ENCODE results near the gene SLC7A8.
"Not testable (repeated sequence)": the region's sequence is repeated elsewhere in the genome, so short reads cannot be mapped to it uniquely, and the experiment has no call there.

The SLC7A8 gene

GRCh38 chr14:23113431-23114119 is 69.9 kb downstream of the SLC7A8 start:
- no peak for DNase-seq (ENCODE audit: low read depth)

- no peak for DNase-seq (ENCODE audit: low read depth)
These were observed 70.9 kb downstream of the SLC7A8 start for GRCh38 chr14:23112359-23113178.

GRCh38 chr14:23110579-23111365 is 72.7 kb downstream of the SLC7A8 start:
- DNase-seq (ENCODE audit: low read depth) = no peak

- DNase-seq (ENCODE audit: low read depth) = no peak
These were observed 73.7 kb downstream of the SLC7A8 start for GRCh38 chr14:23109769-23110168.

GRCh38 chr14:23108169-23108568 is 75.3 kb downstream of the SLC7A8 start:
- not testable (repeated sequence) for DNase-seq (ENCODE audit: low read depth)

- DNase-seq (ENCODE audit: low read depth) = not testable (repeated sequence)
These were observed 75.8 kb downstream of the SLC7A8 start for GRCh38 chr14:23107620-23108019.

- DNase-seq (ENCODE audit: low read depth) = no peak
These were observed 76.8 kb downstream of the SLC7A8 start for GRCh38 chr14:23106747-23107045.

GRCh38 chr14:23105348-23105824 is 78.1 kb downstream of the SLC7A8 start:
- no peak for DNase-seq (ENCODE audit: low read depth)

GRCh38 chr14:23104591-23105347 is 78.7 kb downstream of the SLC7A8 start, which contains the start of gene CIROP:
Gene CIROP, minus strand, starts transcription at chr14:23104989. Its CDS starts 69 bp downstream, at chr14:23104920.
- DNase-seq (ENCODE audit: low read depth) = no peak

GRCh38 chr14:23104070-23104590 is 79.3 kb downstream of the SLC7A8 start:
- DNase-seq (ENCODE audit: low read depth) = no peak

GRCh38 chr14:23103581-23103980 is 79.9 kb downstream of the SLC7A8 start:
- DNase-seq (ENCODE audit: low read depth) = no peak

GRCh38 chr14:23102801-23103200 is 80.7 kb downstream of the SLC7A8 start:
- no peak for DNase-seq (ENCODE audit: low read depth)

GRCh38 chr14:23101986-23102625 is 81.4 kb downstream of the SLC7A8 start:
- no peak for DNase-seq (ENCODE audit: low read depth)

GRCh38 chr14:23101213-23101970 is 82.1 kb downstream of the SLC7A8 start:
- no peak for DNase-seq (ENCODE audit: low read depth)

- DNase-seq (ENCODE audit: low read depth) = no peak
These were observed 84.1 kb downstream of the SLC7A8 start for GRCh38 chr14:23099212-23099861.

- DNase-seq (ENCODE audit: low read depth) = no peak
These were observed 85.7 kb downstream of the SLC7A8 start for GRCh38 chr14:23097786-23098185.

GRCh38 chr14:23095196-23096108 is 88.0 kb downstream of the SLC7A8 start, which contains the start of gene C14orf119:
Gene C14orf119, plus strand, starts transcription at chr14:23095505. Its CDS starts 2,154 bp downstream, at chr14:23097659.
- peak; percentile 99 for DNase-seq (ENCODE audit: low read depth)

- DNase-seq (ENCODE audit: low read depth) = peak; percentile 57
These were observed 88.7 kb downstream of the SLC7A8 start, which contains the start of gene ACIN1 for GRCh38 chr14:23094666-23095195. Gene ACIN1, minus strand, starts transcription at chr14:23095136. Its CDS starts 24 bp downstream, at chr14:23095112.

All from T-helper 22 cell (primary cell).